ENCODE data around the gene PITRM1.
"Not testable (repeated sequence)": the region's sequence is repeated elsewhere in the genome, so short reads cannot be mapped to it uniquely, and the experiment has no call there.

Gene PITRM1, protein sequence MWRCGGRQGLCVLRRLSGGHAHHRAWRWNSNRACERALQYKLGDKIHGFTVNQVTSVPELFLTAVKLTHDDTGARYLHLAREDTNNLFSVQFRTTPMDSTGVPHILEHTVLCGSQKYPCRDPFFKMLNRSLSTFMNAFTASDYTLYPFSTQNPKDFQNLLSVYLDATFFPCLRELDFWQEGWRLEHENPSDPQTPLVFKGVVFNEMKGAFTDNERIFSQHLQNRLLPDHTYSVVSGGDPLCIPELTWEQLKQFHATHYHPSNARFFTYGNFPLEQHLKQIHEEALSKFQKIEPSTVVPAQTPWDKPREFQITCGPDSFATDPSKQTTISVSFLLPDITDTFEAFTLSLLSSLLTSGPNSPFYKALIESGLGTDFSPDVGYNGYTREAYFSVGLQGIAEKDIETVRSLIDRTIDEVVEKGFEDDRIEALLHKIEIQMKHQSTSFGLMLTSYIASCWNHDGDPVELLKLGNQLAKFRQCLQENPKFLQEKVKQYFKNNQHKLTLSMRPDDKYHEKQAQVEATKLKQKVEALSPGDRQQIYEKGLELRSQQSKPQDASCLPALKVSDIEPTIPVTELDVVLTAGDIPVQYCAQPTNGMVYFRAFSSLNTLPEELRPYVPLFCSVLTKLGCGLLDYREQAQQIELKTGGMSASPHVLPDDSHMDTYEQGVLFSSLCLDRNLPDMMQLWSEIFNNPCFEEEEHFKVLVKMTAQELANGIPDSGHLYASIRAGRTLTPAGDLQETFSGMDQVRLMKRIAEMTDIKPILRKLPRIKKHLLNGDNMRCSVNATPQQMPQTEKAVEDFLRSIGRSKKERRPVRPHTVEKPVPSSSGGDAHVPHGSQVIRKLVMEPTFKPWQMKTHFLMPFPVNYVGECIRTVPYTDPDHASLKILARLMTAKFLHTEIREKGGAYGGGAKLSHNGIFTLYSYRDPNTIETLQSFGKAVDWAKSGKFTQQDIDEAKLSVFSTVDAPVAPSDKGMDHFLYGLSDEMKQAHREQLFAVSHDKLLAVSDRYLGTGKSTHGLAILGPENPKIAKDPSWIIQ

DNA sequence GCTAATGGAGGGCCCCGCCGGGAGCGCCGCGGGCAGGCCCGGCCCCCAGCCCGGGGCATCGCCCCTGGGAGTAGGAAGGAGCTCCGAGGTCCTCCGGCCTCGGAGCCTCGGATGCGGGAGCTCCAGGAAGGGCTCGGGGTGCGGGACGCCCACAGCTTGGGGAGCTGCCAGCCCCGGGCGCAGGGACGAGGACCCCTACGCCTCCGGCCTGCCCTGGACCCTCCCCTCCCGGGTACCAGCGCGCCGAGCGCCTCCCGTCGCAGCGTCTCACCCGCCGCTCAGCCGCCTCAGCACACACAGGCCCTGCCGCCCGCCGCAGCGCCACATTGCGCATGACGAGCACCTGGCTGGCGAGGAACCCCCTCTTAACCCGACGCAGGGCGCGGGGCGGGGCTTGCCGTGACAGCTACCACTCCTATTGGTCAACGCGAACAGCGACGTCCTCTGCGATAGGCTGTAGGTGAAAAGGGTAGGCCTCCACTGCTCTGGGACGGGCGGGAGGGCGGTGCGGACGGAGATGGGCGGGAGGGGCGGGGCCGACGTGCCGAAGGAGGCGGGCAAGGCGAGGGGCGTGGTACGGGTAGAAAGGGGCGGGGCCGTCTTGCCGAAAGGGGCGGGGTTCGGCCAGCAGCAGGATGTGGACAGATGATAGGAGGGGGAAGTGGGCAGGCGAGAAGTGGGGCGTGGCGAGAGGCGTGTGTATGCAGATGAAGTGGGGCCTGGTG lies at the start of gene PITRM1:
Gene PITRM1 (minus strand): TSS at position 337 of the 725 bp plus-strand sequence. CDS start 10 bp downstream, at position 327.
- peak; percentile 99 for DNase-seq (ENCODE audit: low spot score)

DNA sequence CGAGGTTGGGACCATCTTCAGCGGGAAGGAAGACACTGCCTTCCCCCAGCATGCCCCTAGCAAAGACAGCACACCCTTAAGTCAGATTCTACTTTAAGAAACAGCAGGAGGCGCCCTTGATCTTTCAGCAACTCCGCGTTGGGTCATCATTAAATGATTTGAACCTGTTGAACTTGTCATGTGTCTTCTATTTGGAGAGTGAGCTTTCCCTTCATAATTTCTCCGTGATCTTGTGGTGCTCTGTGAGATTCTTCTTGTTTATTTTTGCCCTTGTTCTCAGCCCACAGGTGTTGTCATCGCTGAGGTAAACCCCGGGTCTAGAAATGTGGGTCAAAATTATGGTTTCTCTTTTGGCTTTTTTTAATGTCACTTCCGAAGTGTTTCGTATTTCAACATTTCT lies 49.5 kb upstream of the PITRM1 start:
- DNase-seq (ENCODE audit: low spot score) = no peak

DNA sequence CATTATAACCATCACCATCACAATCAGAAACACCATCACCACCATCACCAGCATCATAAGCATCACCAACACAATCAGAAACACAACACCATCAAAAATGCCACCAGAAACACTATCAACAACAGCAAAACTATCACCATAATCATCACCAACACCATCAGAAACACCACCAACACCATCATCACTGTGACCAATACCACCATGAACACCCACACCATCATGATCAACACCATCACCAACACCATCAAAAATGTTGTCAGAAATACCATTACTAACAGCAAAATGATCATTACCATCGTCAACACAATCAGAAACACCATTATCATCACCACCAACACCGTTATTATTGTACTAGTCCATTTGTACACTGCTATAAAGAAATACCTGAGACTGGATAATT lies 49.0 kb upstream of the PITRM1 start:
- not testable (repeated sequence) for DNase-seq (ENCODE audit: low spot score)

DNA sequence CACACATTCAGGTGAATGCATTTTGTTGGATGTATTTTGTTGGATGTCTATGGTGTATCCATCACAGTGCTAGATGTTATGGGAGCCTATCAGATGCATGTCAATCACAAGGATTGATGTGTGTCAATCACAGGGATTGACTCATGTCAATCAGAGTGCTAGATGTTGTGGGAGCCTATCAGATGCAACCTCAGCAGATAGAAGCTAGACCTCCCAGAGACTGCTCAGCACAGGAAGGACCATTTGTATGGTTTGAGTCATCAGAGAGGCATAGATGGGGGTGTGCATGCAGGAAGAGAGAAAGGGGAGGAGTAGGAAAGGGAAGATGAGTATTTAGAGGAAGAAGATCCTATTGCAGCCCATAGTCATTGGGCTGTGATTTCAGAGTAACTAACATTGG lies 48.3 kb upstream of the PITRM1 start:
- peak; percentile 29 for DNase-seq (ENCODE audit: low spot score)

DNA sequence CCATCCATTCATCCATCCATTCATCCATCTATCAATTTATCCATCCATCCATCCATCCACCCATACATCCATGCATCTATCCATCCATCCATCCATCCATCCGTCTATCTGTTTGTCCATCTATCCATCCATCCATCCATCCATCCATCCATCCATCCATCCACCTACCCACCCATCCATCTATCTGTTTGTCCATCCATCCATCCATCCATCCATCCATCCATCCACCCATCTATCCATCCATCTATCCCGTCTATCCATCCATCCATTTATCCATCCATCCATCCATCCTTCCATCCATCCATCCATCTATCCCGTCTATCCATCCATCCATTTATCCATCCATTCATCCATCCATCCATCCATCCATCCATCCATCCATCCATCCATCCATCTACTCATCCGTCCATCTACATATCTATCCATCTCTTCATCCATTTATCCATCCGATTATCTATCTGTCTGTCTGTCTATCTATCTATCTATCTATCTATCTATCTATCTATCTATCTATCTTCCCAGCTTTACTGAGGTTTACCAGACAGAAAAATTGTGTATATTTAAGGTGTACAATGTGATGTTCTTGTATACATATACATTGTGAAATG lies 46.5 kb upstream of the PITRM1 start:
- not testable (repeated sequence) for DNase-seq (ENCODE audit: low spot score)

DNA sequence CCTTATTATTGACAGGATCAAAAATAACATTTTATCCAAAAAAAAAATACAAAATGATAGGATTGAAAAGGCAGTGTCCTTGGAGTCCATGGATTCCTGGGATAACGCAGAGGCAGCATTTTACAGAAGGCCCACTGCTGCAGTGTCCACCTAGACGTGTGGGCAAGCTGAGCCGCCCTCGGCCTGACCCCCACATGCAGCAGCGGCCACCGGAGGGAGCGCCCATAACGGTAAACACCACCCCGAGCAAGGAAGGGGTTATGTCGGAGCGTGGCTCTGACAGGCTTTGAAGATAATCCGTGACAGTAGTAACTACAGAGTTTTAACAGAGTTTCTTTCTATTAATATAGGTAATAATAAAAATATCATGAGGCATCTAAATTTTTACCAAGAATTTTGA lies 45.3 kb upstream of the PITRM1 start:
- no peak for DNase-seq (ENCODE audit: low spot score)

DNA sequence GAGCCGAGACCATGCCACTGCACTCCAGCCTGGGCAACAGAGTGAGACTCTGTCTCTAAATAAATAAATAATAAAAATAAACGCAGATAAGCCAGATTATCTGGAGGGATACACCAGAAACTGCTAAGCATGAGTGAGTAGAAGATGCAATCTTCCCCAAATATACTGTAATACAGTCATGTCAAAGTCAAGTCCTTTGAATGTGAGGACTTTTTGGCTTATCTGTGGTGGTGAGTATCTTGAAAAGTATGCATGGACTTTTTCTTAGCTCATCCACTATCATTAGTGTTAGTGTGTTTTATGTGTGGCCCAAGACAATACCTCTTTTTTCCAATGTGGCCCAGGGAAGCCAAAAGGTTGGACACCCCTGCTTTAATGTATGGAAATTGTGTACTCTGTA lies 44.7 kb upstream of the PITRM1 start:
- peak; percentile 82 for DNase-seq (ENCODE audit: low spot score)

DNA sequence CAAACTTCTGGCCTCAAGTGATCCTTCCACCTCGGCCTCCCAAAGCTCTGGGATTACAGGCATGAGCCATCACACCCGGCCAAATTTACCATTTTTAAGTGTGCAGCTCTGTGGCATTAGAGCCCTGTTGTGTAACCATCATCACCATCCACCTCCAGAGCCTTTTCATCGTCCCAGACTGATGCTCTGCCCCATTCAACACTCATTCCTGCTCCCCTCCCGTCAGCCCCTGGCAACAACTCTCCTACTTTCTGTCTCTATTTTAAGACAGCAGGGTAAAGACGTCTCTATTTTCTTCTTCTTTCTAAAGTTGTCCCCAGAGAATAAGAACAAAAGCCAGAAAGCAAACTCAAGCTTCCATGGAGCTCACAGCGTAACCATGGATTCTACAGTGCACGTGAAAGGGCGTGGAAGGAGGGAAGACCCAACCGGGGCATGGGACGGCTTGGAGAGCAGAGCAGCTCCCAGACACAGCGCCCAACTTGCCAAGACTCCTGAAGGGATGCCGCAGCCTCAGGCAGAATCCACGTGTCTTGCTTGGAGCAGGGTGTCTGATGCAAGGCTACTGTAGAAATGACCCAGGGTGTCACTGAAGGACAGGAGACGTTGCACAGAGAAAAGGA lies 42.7 kb upstream of the PITRM1 start:
- DNase-seq (ENCODE audit: low spot score) = no peak

DNA sequence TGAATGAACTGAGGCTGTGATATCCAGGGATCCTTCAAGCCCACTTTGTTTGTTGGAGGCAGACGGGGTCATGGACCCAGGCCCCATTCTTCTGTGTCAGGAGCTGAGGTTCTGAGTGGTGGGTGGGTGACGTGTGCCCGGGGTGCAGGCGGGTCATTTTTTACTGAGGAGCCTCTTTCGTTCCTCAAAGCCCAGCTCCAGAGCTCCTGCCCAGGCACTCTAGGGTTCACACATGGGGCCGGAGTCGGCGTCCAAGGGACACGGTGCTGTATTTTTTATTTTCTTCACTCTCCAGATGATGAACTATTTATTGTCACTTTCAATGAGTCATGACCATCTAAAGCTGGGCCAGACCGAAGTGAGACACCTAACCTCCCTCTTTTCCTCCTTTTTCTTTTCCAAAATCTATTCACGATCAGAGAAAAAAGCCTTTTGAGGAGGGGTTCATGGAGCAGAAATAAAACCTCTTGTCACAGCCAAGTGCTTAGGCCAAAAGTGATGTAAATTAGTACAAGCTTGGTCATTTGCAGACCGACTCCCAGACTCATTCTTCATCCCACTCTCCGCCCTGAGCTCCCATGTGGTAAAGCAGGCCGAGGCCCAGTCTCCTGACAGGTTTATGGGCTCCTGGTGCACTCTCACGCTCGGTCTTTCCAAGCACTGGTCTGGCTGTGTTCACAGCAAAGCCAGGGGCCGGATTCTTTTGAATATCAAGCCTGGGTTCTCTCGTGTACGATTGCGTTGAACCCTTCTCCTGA lies 41.4 kb upstream of the PITRM1 start:
- no peak for DNase-seq (ENCODE audit: low spot score)

DNA sequence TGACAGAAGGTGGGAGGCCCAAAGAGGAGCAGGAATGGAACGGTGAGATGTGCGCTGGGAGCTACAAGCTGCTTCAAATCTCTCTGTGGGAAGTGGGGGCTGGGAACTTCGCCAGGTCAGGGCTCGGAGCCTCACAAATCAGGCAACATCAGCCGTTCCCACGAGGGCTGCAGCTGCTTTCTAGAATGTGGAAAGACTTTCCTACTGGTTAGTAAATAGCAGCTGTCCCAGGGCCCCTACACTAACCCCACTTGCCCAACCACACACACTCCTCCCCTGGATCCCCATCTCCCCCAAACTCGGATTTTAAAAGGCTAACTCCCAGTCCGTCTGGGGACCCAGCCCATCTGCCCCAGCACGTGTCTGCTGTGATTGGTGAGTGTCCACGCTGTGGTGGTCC lies 40.6 kb upstream of the PITRM1 start:
- no peak for DNase-seq (ENCODE audit: low spot score)

DNA sequence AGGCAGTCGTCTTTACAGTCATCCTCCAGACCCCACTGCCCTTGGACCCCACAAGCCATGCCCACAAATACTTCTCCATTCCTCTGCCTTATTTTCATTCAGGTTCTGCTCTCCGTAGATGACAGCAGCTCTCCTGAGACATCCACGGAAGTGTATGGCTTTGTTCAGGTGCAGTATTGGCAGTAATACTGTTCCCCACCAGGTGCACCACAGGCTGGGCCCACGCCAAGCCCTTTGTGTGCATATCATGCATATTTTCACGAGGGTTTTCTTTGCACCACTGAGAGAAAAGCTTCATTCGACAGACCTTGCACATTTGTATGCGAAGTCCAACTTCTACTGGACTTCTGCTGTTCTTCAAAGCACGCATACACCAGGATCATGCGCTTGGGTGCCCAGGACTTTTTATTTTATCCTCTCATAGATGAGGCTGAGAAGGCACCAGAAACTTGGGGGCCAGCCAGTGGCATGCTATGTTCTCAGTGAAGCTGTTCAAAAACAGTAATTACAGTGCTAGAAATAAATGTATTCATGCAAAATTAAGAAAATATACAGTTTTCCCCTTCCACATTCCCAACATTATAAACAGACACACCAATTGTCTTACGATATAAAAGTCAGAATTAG lies 37.8 kb upstream of the PITRM1 start:
- DNase-seq (ENCODE audit: low spot score) = no peak

DNA sequence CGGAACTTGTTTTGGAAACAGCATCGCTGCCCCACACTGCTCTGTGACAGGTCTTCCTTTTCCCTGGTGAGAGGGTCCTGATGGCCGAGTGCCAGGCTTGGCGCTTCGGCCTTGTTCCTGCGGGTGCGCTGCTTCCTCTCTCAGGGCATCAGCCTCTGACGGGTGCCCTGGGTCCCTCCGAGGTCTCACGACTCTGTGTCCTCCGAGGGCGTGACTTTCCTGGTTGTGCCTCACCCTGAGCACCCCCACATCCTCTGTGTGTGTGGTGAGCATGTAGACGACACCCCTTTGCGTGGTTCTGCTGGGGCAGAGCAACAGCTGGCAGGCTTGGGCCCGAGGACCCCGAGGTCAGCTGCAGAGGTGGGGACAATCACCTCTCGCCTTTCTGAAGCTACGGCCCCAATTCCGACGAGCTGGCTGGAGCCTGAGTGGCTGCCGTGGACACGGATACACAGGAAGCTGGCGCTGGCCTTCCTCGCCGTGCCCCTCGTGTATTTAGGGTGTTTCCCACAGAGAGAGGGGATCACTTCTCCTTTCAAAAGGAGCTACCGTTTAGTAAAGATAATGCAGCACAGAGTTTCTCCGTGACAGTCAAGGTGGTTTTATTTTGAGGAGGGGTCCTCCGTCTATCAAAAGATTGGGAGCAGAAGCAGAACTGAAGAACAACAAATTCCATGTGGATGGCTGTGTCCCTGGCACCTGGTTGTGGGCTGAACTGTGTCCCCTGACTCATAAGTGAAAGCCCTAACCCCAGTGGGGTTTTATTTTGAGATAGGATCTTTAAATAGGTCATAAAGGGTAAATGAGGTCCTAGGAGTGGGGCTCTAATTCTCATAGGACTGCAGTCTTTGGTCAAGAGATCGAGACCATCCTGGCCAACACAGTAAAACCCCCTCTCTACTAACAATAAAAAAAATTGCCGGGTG lies 36.2 kb upstream of the PITRM1 start:
- DNase-seq (ENCODE audit: low spot score) = no peak

DNA sequence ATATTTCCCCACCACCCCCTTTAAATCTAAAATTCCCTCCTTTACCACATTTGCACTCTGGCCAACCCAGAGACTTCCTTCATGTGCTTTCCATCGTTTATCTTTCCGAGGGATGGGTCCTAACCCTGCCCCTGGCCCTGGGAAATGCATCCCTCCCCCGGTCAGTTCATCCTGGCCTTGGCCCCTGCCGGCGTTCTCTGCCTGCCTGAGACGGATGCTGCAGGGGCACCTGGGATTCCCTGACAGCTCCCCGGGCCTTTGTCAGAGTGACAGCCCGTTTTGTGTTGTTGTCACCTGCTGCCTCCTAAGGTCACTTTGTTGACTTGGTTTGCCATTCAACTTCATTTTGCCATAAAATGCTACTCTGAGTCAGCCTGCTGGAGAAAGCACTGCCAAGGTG lies 34.8 kb upstream of the PITRM1 start:
- DNase-seq (ENCODE audit: low spot score) = no peak

DNA sequence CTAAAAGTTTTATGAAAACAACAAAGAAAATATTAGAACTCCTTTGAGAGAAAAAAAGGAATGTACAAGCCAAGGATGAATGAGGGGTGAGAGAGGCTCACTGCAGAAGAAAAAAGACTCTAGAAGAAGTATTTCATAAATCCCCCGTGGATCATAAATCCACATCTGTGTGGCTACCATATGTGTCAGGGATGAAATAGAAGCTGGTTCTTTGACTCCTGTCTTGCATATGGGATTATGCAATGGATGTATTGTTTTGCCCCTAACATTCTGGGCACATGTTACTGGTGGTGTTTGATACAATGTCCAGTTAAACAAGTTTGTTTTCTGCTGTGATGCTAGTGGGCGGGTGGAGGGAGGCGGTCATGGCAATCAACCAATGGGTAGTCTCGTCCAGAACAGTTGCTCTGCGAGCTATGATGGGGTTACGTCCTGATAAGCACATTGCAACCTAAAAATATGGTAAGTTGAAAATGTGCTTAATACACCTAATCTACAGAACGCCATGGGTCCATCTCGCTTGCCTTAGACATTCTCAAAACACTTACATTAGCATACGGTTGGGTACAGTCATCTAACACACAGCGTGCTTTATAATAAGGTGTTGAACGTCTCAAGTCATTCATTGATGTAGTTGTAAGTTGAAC lies 34.1 kb upstream of the PITRM1 start:
- peak; percentile 55 for DNase-seq (ENCODE audit: low spot score)

DNA sequence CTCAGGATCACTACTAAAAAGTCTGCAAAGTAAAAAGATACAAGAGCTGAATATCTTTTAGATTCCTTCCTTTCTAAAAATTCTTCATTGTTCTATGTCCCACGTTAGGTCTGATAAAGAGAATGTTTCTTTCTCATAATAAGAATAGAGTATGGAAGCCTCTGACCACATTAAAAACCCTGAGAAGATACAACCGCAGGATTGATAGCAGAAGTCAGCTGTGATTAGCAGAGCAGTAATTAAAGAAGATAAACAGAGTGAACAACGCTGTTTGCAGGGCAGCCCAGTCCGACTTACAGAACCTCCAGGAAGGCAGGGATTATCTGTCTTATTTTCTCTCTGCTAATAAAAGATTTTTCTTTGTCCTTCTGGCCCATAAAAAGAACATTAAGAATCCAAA lies 31.4 kb upstream of the PITRM1 start:
- no peak for DNase-seq (ENCODE audit: low spot score)

DNA sequence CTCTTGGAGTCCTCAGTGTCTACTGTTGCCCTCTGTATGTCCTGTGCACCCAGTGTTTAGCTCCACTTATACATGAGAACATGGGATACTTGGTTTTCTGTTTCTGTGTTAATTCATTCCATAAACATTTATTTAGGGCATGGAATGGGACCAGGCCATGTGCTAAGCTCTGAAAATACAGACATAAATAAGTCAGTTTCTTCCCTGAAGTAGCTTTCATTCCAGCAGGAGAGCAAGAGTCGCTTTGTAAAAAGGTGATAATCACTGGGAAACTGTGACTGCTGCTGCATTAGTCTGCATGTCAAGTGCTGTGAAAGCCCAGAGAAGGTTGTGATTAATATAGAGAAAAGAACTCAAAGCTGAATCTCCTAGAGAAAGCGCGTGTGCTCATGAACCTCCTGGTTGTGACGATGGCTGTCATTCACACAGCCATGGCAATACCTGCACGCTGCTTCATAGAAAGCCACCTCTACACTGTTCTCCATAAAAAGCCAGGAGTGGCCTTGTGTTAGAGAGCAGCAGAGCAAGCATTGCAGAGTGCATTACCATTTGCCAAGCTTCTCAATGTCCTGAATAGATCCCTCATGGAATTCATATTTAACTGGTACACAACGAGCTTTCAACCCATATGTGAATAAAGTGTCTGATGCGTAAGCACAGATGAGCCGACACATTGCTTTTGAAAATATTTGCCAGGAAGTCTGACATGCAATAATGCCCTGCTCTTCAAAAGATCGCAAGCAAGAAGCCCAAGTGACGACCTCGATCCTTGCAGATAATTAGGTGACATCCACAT lies 30.6 kb upstream of the PITRM1 start:
- DNase-seq (ENCODE audit: low spot score) = no peak

DNA sequence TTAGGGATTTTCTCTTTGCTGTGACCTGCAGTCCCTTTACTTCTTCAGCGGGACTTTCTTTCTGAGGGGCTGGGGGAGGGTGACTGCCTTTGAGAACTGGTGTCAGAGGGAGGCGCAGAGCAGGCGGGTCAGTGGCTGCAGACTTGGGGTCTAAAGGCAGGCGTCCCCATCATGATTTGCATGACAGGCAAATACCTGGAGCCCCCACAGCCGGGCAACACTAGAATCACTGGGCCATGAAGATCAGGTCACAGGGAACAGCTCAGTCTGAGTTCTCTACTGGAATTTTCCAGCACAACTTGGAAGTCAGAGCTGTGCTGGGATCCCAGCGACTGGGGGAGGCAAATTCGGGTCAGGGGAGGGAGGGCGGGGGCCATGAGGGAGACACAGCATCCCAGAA lies 29.2 kb upstream of the PITRM1 start:
- DNase-seq (ENCODE audit: low spot score) = no peak

DNA sequence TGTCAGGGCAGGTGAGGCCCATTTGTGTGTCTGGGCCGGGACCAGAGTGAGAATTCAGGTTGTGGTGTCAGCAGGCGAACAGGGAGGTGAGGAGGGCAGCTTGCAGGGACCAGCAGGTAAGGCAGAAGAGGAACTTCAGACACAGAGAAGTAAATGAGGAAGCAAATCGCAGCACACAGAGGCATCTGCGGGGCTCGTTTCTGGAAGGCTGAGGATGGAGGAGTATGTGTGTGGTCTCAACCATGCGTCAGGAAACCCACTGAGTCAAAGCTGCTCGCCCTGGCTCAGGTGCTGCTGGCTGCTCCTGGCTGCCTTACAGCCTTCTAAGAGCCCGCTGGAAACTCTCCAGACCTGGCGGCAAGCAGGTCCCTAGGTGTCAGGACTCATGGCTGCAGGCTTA lies 26.9 kb upstream of the PITRM1 start:
- DNase-seq (ENCODE audit: low spot score) = no peak

All from GM03348 (cell line).